Cardiac fibroblast (primary cell): ENCODE results near the gene GALNT17.

ENCODE experiments used
- DNase-seq, 2 donors: peaks; one replicate each; pipeline versions ENCODE4 v3.0.0 to v3.0.0-alpha.2; 2010; ENCODE audit warnings: low read depth in 2 of 2
- H3K4me3 ChIP-seq, 2 donors: replicated peaks in 1 of 2; 1 replicate in 1 of 2; 2 replicates in 1 of 2; pipeline ENCODE4 v1.5.1; 2011; ENCODE audit warnings: low read depth in 2 of 2, low read length in 2 of 2, mild to moderate bottlenecking in 2 of 2, moderate library complexity in 1 of 2
- TF ChIP-seq, protein P1 (sequence below): IDR thresholded peaks from one replicate; pipeline ENCODE4 v1.5.1; 2011; ENCODE audit warnings: low read depth, mild to moderate bottlenecking, low read length, inconsistent platforms

The GALNT17 gene

DNA sequence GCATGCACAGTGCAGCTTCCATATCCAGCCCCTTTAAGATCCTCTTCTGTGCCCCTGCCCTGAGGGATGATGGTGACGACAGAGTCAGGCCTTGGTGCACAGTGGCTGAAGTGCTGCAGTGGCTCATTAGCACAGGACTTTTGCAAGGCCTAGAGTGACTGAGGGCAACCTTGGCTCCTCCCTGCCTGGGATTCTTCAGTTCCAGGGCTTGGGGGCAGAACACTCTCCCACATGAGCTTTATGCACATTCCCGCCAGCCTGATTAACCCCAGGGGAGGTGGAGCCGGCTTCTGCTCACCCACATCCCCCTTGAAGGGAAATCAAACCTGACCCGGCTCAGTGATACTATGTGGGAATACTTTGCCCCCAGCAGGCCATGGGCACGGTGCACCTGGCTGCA, 253.4 kb downstream of the GALNT17 start:
- DNase-seq, result no peak
- no peak overlapping the region for H3K4me3 ChIP-seq
- TF ChIP-seq, protein P1, sequence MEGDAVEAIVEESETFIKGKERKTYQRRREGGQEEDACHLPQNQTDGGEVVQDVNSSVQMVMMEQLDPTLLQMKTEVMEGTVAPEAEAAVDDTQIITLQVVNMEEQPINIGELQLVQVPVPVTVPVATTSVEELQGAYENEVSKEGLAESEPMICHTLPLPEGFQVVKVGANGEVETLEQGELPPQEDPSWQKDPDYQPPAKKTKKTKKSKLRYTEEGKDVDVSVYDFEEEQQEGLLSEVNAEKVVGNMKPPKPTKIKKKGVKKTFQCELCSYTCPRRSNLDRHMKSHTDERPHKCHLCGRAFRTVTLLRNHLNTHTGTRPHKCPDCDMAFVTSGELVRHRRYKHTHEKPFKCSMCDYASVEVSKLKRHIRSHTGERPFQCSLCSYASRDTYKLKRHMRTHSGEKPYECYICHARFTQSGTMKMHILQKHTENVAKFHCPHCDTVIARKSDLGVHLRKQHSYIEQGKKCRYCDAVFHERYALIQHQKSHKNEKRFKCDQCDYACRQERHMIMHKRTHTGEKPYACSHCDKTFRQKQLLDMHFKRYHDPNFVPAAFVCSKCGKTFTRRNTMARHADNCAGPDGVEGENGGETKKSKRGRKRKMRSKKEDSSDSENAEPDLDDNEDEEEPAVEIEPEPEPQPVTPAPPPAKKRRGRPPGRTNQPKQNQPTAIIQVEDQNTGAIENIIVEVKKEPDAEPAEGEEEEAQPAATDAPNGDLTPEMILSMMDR, result no peak

DNA sequence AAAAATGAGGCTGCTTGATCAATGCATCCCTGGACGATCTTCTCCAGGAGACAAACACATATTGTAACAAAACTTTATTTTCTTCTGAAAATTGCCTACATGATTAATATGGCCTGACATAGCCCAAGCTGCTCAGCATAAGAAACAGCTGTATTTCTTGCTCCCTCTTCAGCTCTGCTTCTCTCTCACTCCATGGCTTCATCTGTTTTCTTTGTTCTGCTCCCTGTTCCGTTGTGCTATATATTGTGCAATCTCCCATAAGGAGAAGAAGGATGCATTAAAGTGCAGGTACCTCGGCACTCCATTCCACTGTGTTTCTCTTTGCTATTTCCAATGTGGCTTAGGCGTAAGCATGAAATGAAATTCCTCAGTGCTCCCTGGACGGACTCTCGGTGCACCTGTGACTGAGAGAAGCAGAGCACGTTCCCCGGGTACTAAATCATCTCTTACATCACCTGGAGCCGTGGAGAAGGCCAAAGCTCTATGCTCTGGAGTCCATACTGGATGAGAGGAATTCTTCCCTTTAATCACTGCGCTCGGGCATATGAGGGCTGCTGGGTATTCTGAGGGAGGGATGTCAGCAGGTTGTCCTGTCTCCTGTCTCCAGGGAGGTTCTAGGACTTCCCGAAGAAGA, 254.3 kb downstream of the GALNT17 start:
- TF ChIP-seq, protein P1, result no peak
- H3K4me3 ChIP-seq, result no peak overlapping the region
- no peak for DNase-seq

DNA sequence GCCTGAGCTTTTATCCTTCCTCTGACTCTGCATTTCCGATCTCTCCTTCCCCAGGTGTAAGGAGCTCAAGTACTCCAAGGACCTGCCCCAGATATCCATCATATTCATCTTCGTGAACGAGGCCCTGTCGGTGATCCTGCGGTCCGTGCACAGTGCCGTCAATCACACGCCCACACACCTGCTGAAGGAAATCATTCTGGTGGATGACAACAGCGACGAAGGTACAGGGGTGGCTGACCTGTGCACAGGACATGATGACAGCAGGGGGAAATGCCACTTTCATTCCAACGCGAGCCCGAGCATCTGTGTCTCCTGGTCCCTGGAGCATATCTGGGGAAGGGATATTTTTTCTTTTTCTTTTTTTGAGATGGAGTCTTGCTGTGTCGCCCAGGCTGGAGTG, 256.2 kb downstream of the GALNT17 start:
- no peak overlapping the region for H3K4me3 ChIP-seq
- no peak for DNase-seq
- TF ChIP-seq, protein P1, result no peak

DNA sequence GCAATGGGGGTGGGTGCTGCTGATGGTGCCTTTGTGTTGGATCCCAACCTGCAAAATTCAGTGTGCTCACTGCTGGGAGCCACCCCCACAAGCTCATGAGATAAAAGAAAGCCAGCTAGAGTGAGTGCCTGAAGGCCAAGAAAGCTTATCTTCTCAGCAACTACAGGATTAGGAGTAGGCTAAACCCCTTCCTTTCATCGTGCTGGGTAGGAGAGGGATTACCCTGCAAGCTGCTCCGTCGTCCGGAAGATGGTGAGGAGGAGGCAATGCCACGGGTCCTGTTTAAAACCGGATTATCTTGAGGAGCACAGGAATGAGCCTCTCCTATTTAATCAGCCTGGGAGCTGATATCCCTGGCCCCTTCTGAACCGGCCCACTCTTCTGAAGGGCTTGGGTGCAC, 258.0 kb downstream of the GALNT17 start:
- TF ChIP-seq, protein P1, result no peak
- H3K4me3 ChIP-seq, result no peak overlapping the region
- DNase-seq, result no peak

DNA sequence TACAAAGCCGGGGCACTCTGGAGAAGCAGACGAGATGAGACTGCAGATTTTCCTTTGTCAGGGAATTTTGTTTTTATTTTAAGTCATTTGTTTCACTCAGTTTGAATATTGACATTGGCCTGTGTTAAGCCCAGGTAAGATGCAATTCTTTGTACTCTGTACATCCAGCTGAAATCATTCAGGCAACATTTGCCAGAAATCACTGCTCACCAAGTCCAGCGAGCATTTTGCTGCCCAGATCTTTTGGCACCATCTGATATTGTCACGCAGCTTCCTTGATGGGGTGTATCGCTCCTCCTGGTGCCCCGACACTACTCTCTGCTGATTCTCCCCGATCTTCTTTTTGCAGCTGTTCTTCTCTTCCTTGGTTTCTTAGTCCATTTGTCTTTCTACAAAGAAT, 261.7 kb downstream of the GALNT17 start:
- TF ChIP-seq, protein P1, result no peak
- H3K4me3 ChIP-seq, result no peak overlapping the region
- no peak for DNase-seq

DNA sequence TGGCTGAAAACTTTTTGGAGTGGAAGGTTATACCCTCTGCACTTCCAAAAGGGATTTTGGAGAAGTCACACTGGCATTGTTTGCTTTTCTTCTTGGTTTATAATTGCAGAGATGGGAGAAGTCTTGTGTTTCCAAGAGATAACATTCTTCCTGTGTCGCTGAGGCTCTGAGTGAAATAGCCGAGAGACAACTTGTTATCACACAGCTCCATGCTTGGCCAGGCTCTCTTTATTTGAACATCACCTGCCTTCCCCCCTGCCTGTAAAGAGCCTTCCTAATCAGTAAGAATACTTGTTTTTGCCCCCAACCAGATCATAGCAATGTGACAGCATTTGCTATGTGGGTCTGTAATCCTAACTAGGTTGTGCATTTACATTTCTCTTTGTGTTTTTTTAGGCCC, 270.7 kb downstream of the GALNT17 start:
- no peak overlapping the region for H3K4me3 ChIP-seq
- TF ChIP-seq, protein P1, result no peak
- DNase-seq, result no peak
